Sigmoid colon (tissue), 7 donors: ENCODE results near the gene PARVB. TPM values are rescaled to one million over a fixed set of nuclear protein-coding genes. Genes with fewer than 3 reads are reported as not detected.
A peak's percentile ranks its signal among the peaks of the same experiment; 100 is the strongest.

ENCODE experiments used
- DNase-seq: peaks from one replicate; pipeline ENCODE4 v3.0.0-alpha.2; 2019
- H3K27ac ChIP-seq, 4 donors: fragments of 200-600 bp; sonication (generic); one replicate each; pipeline ENCODE4 v1.5.1; 2016 to 2019; ENCODE audit warnings: mild to moderate bottlenecking in 1 of 4
- H3K27me3 ChIP-seq, 3 donors: fragments of 200-600 bp; sonication (generic); one replicate each; pipeline ENCODE4 v1.5.1; 2019; ENCODE audit warnings: mild to moderate bottlenecking in 1 of 3
- H3K36me3 ChIP-seq, 4 donors: fragments of 200-600 bp; sonication (generic); one replicate each; pipeline ENCODE4 v1.5.1; 2016 to 2019
- H3K4me1 ChIP-seq, 4 donors: fragments of 200-600 bp; sonication (generic); one replicate each; pipeline ENCODE4 v1.5.1; 2017 to 2019
- H3K4me3 ChIP-seq, 4 donors: fragments of 200-600 bp; sonication (generic); one replicate each; pipeline ENCODE4 v1.5.1; 2017 to 2019; ENCODE audit warnings: mild to moderate bottlenecking in 2 of 4, moderate library complexity in 1 of 4
- H3K9me3 ChIP-seq, 4 donors: fragments of 200-600 bp in 3 of 4; sonication (generic) in 3 of 4; one replicate each; pipeline versions ENCODE4 v1.5.1 to v1.6.1; 2013 to 2019
- EP300 ChIP-seq, 4 donors: sonication (generic); formaldehyde crosslinking; IDR thresholded peaks; one replicate each; pipeline ENCODE4 v1.6.1; 2017; ENCODE audit warnings: antibody characterized with exemption in 4 of 4
- POLR2A ChIP-seq, 2 donors: fragments of 450-650 bp; IDR thresholded peaks; one replicate each; pipeline ENCODE4 v1.6.1; 2016; ENCODE audit warnings: antibody characterized with exemption in 2 of 2, mild to moderate bottlenecking in 2 of 2, moderate library complexity in 2 of 2
- POLR2AphosphoS5 ChIP-seq, 4 donors: sonication (generic); formaldehyde crosslinking; IDR thresholded peaks; one replicate each; pipeline ENCODE4 v1.6.1; 2017; ENCODE audit warnings: antibody characterized with exemption in 4 of 4
- WGBS, 2 donors: extraction: QIAGEN DNeasy Blood & Tissue Kit; methylation state at CpG; one replicate each; pipeline ENCODE4 v1.1.7; 2013; 5-methylcytosine and 5-hydroxymethylcytosine counted together
- intact Hi-C: fragments of 100-400 bp; cut with DNase I; formaldehyde crosslinking; loops from one replicate; pipeline ENCODE4 v1.15.1; 2023
- polyA plus RNA-seq, 3 donors: library from polyadenylated mRNA; stranded (reverse); fragments of 200-250 nt; gene quantifications; one replicate each; pipeline ENCODE4 v1.2.3, GENCODE V29; 2013
- total RNA-seq, 4 donors: library from RNA; depleted of rRNA; stranded (reverse); fragments of >200 nt; gene quantifications; one replicate each; pipeline ENCODE4 v1.1.0, GENCODE V29; 2016
- TF ChIP-seq, protein P1 (sequence below), 4 experiments: fragments of 450-650 bp in 3 of 4; fragments of 200-600 bp in 1 of 4; IDR thresholded peaks; one replicate each; pipeline ENCODE4 v1.5.1; 2016 to 2019; ENCODE audit warnings: antibody characterized with exemption in 4 of 4, mild to moderate bottlenecking in 3 of 4, moderate library complexity in 2 of 4
- donor health status: healthy with polysubstance abuse.
- donor health status: Bipolar disorder and iron deficiency.
- donor health status: healthy.

Gene PARVB
- total and polyA plus RNA-seq, 7 donors = 6.9 to 21.6 (median 18.9) TPM

DNA sequence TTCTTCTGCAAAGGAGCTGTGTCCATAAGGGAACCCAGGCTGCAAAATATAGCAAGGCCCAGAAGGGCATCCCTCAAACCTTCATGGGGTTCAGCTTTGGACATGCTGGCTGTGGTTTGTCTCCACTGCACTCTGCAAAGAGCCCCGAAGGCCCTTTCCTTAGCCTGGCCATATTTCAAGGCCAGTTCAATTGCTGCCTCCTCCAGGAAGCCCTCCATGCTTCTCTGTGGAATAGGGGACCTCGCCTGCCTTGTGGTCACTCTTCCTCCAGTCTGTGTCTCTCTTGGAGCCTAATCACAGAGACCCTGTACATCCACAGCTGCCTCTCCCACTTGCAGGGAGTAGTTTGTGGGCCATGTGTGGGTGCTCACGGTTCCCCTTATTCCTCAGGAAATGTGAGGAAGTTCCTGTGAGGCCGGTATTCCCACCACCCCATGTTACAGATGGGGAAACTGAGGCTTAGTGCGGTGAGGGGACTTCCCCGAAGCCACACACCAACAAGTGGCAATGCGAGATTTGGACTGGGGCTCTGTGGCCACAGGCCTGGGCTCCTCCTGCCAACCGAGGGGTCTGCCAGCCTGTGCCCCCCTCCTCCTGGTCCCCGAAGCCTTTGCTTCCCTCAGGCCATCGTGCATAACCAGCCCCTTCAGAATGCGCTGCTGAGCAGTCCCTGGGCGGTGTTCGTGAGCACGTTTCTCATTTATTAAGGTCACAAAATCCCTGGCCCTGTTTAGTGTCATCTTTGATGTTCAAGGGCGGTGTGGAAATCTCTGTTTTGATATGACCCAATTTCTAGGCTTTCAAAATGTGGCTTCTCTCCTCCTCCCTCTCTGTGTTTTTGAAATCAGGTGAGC lies 65.8 kb downstream of the PARVB start:
- Histone ChIP-seq H3K4me1 (peaks cover 0 to 61% (median 53%) of the 10 kb centered on the region in 4 donors), H3K9me3 (no peaks in the 10 kb centered on the region), H3K36me3 (peaks cover 0 to 6% (median 0%) of the 10 kb centered on the region in 4 donors), H3K27ac (peak overlapping the region in 3 of 4 donors; percentile 55 to 75 (median 64)), H3K27me3 (no peaks in the 10 kb centered on the region), H3K4me3 (no peak overlapping the region)
- 81 to 87% methylated on average over 15 of the region's 15 CpGs for WGBS, 2 donors
- intact Hi-C loops = loop anchor here (2.0 to 5.0 kb wide), 6 partner anchors 52 to 272 kb away; no protein-coding TSS in a partner anchor
- TF ChIP-seq POLR2AphosphoS5 (IDR thresholded peaks at IDR 0.05) = peak; percentile 37 to 86 (median 58)
- no peak for TF ChIP-seq POLR2A (IDR thresholded peaks at IDR 0.05)
- DNase-seq = peak; percentile 60

DNA sequence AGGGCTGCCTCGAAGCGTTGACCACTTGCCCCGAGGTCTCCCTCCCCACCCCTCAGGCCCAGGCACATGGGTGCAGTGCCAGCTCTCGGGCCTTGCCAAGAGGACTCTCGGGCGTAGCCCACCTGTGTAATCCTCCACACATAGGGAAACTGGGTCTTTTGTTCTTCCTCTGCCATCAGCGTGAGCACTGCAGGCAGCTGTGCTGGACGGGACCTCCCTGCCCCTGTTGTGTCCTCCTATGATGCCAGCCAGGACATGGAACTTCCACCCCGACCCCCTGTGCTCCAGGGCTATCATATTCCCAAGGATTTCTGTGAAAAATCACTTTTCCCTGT lies 66.4 kb downstream of the PARVB start:
- Histone ChIP-seq H3K4me1 (peaks cover 0 to 57% (median 51%) of the 10 kb centered on the region in 4 donors), H3K27me3 (no peaks in the 10 kb centered on the region), H3K9me3 (no peaks in the 10 kb centered on the region), H3K36me3 (peaks cover 0 to 10% (median 0%) of the 10 kb centered on the region in 4 donors), H3K27ac (peak overlapping the region in 3 of 4 donors; percentile 55 to 75 (median 64)), H3K4me3 (no peak overlapping the region)
- intact Hi-C loops = loop anchor here (5.0 kb wide), 1 partner anchor 52 kb away; no protein-coding TSS in a partner anchor
- TF ChIP-seq POLR2A (IDR thresholded peaks at IDR 0.05) (no peak), POLR2AphosphoS5 (IDR thresholded peaks at IDR 0.05) (no peak)
- TF ChIP-seq, protein P1, sequence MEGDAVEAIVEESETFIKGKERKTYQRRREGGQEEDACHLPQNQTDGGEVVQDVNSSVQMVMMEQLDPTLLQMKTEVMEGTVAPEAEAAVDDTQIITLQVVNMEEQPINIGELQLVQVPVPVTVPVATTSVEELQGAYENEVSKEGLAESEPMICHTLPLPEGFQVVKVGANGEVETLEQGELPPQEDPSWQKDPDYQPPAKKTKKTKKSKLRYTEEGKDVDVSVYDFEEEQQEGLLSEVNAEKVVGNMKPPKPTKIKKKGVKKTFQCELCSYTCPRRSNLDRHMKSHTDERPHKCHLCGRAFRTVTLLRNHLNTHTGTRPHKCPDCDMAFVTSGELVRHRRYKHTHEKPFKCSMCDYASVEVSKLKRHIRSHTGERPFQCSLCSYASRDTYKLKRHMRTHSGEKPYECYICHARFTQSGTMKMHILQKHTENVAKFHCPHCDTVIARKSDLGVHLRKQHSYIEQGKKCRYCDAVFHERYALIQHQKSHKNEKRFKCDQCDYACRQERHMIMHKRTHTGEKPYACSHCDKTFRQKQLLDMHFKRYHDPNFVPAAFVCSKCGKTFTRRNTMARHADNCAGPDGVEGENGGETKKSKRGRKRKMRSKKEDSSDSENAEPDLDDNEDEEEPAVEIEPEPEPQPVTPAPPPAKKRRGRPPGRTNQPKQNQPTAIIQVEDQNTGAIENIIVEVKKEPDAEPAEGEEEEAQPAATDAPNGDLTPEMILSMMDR (IDR thresholded peaks at IDR 0.05) = no peak
- DNase-seq = peak; percentile 53
- 71 to 83% methylated on average over 9 of the region's 9 CpGs for WGBS, 2 donors

DNA sequence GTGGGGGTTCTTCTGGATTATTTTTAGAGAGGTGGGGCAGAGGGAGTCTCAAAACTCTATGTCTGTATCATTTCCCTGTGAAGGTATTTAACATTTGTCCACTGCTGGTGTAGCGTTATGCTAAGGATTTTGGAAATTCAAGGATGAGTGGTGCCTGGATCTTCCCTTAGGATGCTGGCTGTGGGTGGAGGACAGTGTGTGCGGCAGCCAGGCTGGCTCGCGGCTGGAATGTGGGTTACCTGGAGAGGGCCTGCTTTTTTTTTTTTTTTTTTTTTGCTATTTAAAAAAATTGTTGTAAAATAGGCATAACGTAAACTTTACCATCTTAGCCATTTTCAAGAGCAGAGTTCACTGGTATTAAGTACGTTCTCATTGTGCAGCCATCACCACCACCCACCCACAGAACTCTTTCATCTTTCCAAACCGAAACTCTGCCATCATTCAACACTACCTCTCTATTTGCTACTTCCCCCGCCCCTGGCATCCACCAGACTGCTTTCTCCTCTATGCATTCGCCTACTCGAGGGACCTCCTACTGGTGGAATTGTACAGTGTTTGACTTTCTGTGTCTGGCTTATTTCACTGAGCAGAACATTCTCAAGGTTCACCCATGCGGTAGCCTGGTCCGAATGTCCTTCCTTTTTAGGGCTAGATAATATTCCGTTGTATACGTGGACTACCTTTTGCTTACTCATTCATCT lies 67.1 kb downstream of the PARVB start:
- Histone ChIP-seq H3K9me3 (no peaks in the 10 kb centered on the region), H3K27me3 (no peaks in the 10 kb centered on the region), H3K4me1 (peaks cover 0 to 51% (median 45%) of the 10 kb centered on the region in 4 donors), H3K4me3 (no peak overlapping the region), H3K27ac (peak overlapping the region in 3 of 4 donors; percentile 55 to 75 (median 64)), H3K36me3 (peaks cover 0 to 14% (median 3%) of the 10 kb centered on the region in 4 donors)
- intact Hi-C loops = loop anchor here (5.0 kb wide), 1 partner anchor 51 kb away; no protein-coding TSS in a partner anchor
- TF ChIP-seq EP300 (IDR thresholded peaks at IDR 0.05) (peak in 2 of 4 donors; percentile 5 to 47), POLR2A (IDR thresholded peaks at IDR 0.05) (no peak), POLR2AphosphoS5 (IDR thresholded peaks at IDR 0.05) (peak in 3 of 4 donors; percentile 69 to 83 (median 75))
- TF ChIP-seq, protein P1 (IDR thresholded peaks at IDR 0.05) = peak; percentile 16 to 33 (median 26)
- WGBS, 2 donors = 73 to 79% methylated on average over 14 of the region's 14 CpGs
- DNase-seq = peak; percentile 62

DNA sequence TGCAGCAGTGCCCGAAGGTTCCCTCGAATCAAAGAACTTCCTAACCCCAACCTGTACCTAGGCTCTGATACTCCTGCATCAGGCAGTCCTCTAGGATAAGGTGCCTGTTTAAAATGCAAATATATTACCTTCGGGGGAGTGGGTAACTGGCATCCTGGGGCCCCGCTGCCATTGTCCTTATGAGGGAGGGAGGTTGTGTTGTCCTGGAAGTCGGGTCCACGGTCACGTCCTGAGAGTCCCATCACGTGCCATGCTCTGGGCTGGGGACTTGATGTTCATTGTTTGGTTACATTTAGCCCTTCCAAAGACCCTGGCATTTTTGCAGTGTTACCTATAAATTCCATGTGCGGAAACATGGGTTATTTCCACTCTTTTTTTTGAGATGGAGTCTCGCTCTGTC lies 67.6 kb downstream of the PARVB start:
- intact Hi-C loops = loop anchor here (5.0 kb wide), 1 partner anchor 51 kb away; no protein-coding TSS in a partner anchor
- DNase-seq = peak; percentile 57
- WGBS, 2 donors = 92 to 97% methylated on average over 10 of the region's 10 CpGs
- H3K27ac ChIP-seq = peak overlapping the region in 2 of 4 donors; percentile 31 to 75
- H3K4me3 ChIP-seq = no peak overlapping the region
- peaks cover 0 to 45% (median 39%) of the 10 kb centered on the region in 4 donors for H3K4me1 ChIP-seq
- no peaks in the 10 kb centered on the region for H3K9me3 ChIP-seq
- H3K36me3 ChIP-seq = peaks cover 0 to 19% (median 6%) of the 10 kb centered on the region in 4 donors
- no peaks in the 10 kb centered on the region for H3K27me3 ChIP-seq
- TF ChIP-seq, protein P1 (IDR thresholded peaks at IDR 0.05) = peak in 1 of 4 experiments; percentile 3
- no peak for TF ChIP-seq EP300 (IDR thresholded peaks at IDR 0.05)
